Hematopoietic multipotent progenitor cell treated with erythropoietin and hydrocortisone succinate and interleukin-3 and kit ligand, for 15 days (in vitro differentiated cells): Measurements from ENCODE around the gene ADGRG7.

Source experiments
- DNase-seq: peaks from one replicate; pipeline ENCODE4 v3.0.0-alpha.2; 2015; ENCODE audit warnings: low spot score

The ADGRG7 gene

GRCh38 chr3:100600181-100601042 lies 9.0 kb upstream of the ADGRG7 start:
- DNase-seq: no peak

GRCh38 chr3:100602506-100603444 lies 6.6 kb upstream of the ADGRG7 start:
- DNase-seq: no peak

- no peak for DNase-seq
These were observed 5.9 kb upstream of the ADGRG7 start for GRCh38 chr3:100603469-100603868.

GRCh38 chr3:100605358-100605757 lies 4.0 kb upstream of the ADGRG7 start:
- no peak for DNase-seq

GRCh38 chr3:100606894-100607512 lies 2.4 kb upstream of the ADGRG7 start:
- DNase-seq: no peak

- no peak for DNase-seq
These were observed 562 bp downstream of the ADGRG7 start for GRCh38 chr3:100609963-100610362.

- no peak for DNase-seq
These were observed 1.8 kb downstream of the ADGRG7 start for GRCh38 chr3:100611221-100611620.

- DNase-seq: no peak
These were observed 4.5 kb downstream of the ADGRG7 start for GRCh38 chr3:100613721-100614390.

GRCh38 chr3:100614941-100615340 lies 5.5 kb downstream of the ADGRG7 start:
- DNase-seq: no peak

- no peak for DNase-seq
These were observed 6.3 kb downstream of the ADGRG7 start for GRCh38 chr3:100615684-100616083.

GRCh38 chr3:100621251-100621650 lies 11.8 kb downstream of the ADGRG7 start:
- no peak for DNase-seq

GRCh38 chr3:100627491-100627890 lies 18.1 kb downstream of the ADGRG7 start:
- DNase-seq: no peak

- no peak for DNase-seq
These were observed 20.2 kb downstream of the ADGRG7 start for GRCh38 chr3:100629421-100630127.

- no peak for DNase-seq
These were observed 21.3 kb downstream of the ADGRG7 start for GRCh38 chr3:100630664-100631063.

GRCh38 chr3:100631236-100631635 lies 21.8 kb downstream of the ADGRG7 start:
- DNase-seq: no peak

GRCh38 chr3:100634493-100635272 lies 25.3 kb downstream of the ADGRG7 start:
- no peak for DNase-seq

GRCh38 chr3:100635273-100635701 lies 25.9 kb downstream of the ADGRG7 start:
- no peak for DNase-seq

- no peak for DNase-seq
These were observed 27.8 kb downstream of the ADGRG7 start for GRCh38 chr3:100637197-100637631.

GRCh38 chr3:100640633-100641032 lies 31.2 kb downstream of the ADGRG7 start:
- no peak for DNase-seq

- no peak for DNase-seq
These were observed 32.2 kb downstream of the ADGRG7 start for GRCh38 chr3:100641471-100642032.
